Kasumi-1 (cell line): ENCODE measurements around the gene NSUN6.

Source experiments
- DNase-seq, 2 experiments: peaks; one replicate each; lab custom pipeline; 2025; lab: John Stamatoyannopoulos, UW

NSUN6 gene

DNA sequence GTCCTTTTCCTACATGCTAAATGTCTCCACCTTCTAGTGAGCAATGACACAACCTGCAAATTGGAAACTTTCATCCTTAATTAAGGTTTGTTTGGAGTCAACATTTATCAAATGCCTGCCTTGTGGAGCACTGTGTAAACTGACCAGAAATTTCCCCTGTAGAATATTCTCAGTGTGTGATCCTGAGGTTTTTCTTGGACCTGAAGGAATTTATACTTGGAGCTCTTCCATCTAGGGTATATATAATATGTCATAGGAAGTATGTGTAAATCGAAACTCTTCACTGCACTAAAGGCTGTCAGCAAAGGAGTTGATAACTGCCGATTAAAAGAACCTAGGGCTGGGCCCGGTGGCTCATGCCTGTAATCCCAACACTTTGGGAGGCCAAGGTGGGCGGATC, 152.4 kb downstream of the NSUN6 start:
- DNase-seq = no peak

DNA sequence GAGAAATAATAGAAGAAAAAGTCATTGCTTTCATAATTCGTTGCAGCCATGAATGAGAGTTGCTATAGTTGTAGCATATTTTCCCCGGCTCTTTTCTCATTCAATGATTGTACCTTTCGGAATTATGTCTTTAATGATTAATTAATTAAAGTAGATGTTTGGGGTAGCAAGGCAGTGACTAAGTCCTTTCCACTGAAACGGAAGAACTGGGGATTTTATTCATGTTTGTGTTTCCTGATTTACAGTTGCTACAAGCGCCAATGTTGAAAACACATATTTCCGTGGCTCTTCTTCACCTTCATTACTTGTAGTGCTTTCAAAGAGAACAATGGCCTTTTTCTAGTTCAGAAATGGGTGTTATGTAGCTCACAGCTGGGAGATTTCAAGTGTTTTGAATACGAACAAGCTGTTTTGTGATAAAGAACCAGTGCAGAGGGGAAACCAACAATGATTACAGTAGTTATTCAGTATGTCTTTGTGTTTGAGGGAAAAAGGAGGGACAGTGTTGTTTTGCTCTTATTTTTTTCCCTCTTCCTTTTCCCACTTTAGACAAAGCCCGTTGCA, 153.5 kb downstream of the NSUN6 start:
- DNase-seq = no peak
